Activated T-cell treated with anti-CD3 and anti-CD28 coated beads, Interleukin-2, amount 50 U/mL, for 4 hours (primary cell): ENCODE measurements around the gene TBX4. TPM values are rescaled to one million over a fixed set of nuclear protein-coding genes. Genes with fewer than 3 reads are reported as not detected.

ENCODE experiments used
- ATAC-seq, 2 donors: fragments of 200-7000 bp; cut with Tn5 transposase; one replicate each; pipeline ENCODE4 v1.10.0; 2021
- DNase-seq: peaks from one replicate; pipeline ENCODE4 v3.0.0-alpha.2; 2020
- H3K27me3 Mint-ChIP-seq: one replicate; pipeline ENCODE4 v1.8.0; 2021; ENCODE audit warnings: low read depth, mixed read lengths
- H3K36me3 Mint-ChIP-seq: one replicate; pipeline ENCODE4 v1.8.0; 2022; ENCODE audit warnings: mixed read lengths; ENCODE audit not compliant: insufficient read depth
- H3K4me1 Mint-ChIP-seq: one replicate; pipeline ENCODE4 v1.8.0; 2021; ENCODE audit warnings: low read depth, mixed read lengths
- H3K4me3 Mint-ChIP-seq: one replicate; pipeline ENCODE4 v1.8.0; 2021; ENCODE audit warnings: mild to moderate bottlenecking, moderate library complexity, mixed read lengths
- H3K9me3 Mint-ChIP-seq: one replicate; pipeline ENCODE4 v1.8.0; 2021; ENCODE audit warnings: mixed read lengths
- total RNA-seq, 3 donors: library from RNA; stranded (reverse); gene quantifications; one replicate each; pipeline ENCODE4 v1.2.1, GENCODE V29; 2021

Gene TBX4
- total RNA-seq, 3 donors from 2014 or later: not detected

DNA sequence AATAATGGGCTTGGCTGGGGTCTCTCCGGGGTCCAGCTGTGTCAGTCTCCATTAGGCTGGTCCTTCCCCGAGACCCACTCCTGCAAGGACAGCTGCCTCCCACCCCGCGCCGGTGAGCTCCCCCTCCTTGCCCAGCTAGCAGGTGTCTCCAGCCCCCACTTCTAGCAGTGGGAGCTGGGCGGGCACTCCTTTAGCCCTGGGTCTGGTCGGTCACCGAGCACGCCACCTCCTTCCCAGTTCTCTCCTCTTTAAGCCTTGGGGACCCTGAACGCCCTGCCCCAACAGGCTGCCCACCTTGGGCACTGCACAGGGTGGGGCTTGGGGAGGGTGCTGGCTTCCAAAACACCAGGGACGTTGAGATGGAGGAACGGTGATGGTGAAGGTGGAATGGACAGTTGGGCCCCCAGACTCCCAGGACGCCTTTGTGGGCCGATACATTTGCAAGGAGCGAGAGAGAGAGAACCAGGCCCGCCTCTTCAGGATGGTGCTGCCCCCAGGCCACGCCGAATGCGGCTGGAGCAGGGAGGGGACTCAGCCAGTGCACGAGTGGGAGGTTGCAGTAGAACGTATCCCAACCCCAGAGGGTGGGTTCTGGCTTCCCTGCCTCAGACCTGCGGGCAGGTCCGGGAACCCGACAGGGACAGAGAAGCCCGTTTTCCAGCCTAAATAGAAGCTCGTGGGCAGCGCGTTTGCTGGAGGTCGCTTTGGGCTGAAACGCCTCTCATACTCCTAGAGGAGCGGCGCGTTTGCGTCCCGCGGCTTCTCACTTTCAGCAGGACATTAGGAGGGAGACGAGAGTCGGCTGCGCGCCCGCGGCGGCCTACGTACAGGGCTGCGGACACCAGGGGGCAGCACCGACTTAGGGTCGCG is 41.8 kb upstream of the TBX4 start:
- H3K4me1 Mint-ChIP-seq: peaks cover 17% of the 10 kb centered on the region
- H3K36me3 Mint-ChIP-seq: no peaks in the 10 kb centered on the region
- ATAC-seq (peak; percentile 46 to 50), DNase-seq (peak; percentile 73)
- no peaks in the 10 kb centered on the region for H3K9me3 Mint-ChIP-seq
- peaks cover 43% of the 10 kb centered on the region for H3K27me3 Mint-ChIP-seq
- H3K4me3 Mint-ChIP-seq: peak overlapping the region; percentile 68

DNA sequence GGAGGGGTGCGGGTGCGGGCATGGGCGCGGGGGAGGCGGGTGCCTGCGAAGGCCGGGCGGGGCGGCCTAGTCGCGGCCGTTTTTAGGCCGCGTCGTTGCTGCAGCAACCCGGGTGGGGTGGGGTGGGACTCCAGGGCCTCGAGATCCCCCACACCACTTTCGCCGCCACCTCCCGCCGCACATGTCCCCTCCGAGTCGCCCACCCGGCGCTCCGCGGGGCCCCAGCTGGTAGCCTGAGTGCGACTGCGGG is 41.3 kb upstream of the TBX4 start:
- H3K27me3 Mint-ChIP-seq: peaks cover 42% of the 10 kb centered on the region
- H3K9me3 Mint-ChIP-seq: no peaks in the 10 kb centered on the region

DNA sequence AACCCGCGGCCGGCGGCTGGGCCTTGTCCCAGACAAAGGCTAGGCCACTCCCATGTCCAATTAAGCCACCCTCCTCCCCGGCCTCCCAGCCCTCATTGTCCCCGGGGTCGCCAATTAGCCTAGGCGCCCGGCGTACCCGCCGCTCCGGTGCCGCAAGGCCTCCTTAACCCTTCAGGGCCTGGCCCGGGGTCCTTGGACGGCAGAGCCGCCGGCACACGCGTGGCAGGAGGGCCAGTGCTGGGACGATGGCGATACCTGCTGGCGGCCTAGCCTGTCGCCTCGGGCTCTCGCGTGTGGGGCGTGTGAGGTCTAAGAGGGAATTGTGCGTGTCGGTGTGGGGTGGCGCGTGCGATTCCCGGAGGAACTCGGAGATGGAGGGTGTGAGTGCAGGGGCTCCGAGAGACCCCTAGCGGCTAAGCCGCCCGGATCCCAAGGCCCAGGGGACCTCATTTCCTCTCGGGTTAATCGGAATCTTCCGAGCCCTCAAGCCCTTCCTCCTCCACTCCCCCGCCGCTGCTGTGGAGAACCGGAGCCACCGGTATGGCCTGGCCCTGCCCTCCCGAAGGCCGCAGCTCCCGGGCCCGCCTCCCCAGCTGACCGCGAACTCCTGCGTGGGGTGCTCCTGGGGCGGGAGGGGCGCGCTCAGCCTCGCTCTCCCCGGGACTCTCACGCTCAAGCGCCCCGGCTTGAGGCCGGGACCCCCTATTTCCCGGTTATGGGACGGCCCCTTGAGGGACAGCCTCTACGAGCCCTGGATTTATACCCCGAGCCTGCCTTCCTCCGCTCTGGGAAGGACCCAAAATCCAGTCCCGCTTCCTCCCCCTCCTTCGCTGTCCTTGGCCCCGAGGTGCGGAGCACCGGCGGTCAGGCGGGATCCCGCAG is 40.7 kb upstream of the TBX4 start:
- ATAC-seq (peak; percentile 3 to 7), DNase-seq (no peak)
- peak overlapping the region; percentile 54 for H3K4me3 Mint-ChIP-seq
- no peaks in the 10 kb centered on the region for H3K36me3 Mint-ChIP-seq
- no peaks in the 10 kb centered on the region for H3K9me3 Mint-ChIP-seq
- H3K27me3 Mint-ChIP-seq: peaks cover 37% of the 10 kb centered on the region
- H3K4me1 Mint-ChIP-seq: peaks cover 17% of the 10 kb centered on the region

More for the DNA sequence above, 41.3 kb upstream of the TBX4 start:
- no peak for DNase-seq
- H3K4me3 Mint-ChIP-seq: no peak overlapping the region
- ATAC-seq: no peak
- H3K36me3 Mint-ChIP-seq: no peaks in the 10 kb centered on the region
- peaks cover 17% of the 10 kb centered on the region for H3K4me1 Mint-ChIP-seq

DNA sequence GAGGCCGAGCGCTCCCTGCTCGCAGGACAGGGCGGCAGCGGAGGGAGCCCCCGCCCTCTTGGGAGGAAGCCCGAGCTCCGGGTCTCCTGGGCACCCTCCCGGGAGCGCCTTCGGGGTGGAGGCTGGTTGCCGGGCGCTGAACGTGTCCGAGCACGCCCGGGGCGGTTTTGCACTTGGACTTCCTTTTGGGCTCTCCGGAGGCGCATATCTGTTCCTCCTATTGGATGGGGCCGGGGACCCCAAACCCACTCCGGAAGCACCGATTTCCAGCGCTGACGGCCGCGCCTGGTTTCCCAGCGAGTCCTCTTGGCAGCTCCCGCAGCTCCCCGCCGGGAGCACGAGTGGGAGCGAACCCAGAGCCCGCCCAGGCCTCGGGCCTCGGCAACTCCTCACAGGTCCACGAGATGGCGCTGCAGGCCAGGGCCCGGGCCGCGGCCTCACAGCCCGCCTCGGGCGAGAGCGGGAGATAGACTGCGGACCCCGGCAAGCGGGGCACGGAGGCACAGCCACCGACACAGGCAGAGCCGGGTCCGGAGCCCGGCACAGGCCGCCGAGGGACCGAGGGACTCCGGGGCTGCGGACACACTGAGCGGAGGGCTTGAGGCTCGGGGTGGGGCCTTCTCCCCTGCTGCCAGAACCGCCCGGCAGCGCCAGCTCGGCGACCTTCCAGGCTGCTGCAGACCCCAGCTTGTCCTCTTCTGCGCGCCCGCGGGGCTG is 39.9 kb upstream of the TBX4 start:
- DNase-seq: peak; percentile 74
- no peaks in the 10 kb centered on the region for H3K9me3 Mint-ChIP-seq
- peaks cover 33% of the 10 kb centered on the region for H3K27me3 Mint-ChIP-seq
- H3K4me3 Mint-ChIP-seq: peak overlapping the region; percentile 61
- H3K36me3 Mint-ChIP-seq: no peaks in the 10 kb centered on the region
- peaks cover 17% of the 10 kb centered on the region for H3K4me1 Mint-ChIP-seq
- ATAC-seq: peak; percentile 75 to 77

DNA sequence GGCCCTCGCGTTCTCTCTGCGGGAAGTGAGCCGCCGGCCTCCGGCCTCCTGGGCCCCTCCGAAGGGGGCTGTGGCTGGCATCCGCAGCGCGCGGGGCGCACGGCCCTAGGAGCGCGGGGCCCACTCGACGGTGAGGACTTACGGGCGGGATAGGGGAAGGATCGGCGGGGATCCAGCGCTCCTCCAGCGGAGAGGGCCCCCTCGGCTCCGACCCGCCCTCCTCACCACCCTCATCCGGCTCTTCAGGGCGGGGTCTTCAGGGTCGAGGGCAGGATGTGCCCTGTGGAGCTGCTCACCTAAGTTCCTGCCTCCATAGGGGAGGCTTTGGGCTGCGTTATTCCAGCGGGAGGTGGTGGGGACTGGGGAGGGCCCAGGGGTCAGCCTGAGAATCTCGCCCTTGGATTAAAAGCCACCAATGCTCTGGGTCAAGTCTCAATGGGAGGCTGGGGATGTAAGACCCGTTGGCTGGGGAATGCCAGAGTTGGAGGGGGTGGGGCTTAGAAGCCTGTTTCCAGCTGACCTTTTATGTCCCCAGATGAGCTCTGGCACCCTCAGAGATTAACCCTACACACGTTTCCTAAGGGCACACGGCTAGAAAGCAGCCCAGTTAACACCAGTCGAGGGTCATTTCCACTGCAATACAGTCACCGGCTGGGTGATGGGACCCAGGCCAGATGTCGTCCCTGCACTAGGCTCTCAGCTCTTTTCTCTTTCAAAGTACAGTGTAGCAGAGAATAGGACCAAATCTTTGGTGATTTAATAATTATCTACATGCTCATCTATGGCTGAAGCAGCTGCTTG is 39.2 kb upstream of the TBX4 start:
- Mint-ChIP-seq H3K36me3 (no peaks in the 10 kb centered on the region), H3K9me3 (no peaks in the 10 kb centered on the region), H3K27me3 (peaks cover 30% of the 10 kb centered on the region), H3K4me3 (peak overlapping the region; percentile 63), H3K4me1 (peaks cover 17% of the 10 kb centered on the region)
- DNase-seq: no peak
- peak in 1 of 2 donors; percentile 1 for ATAC-seq

DNA sequence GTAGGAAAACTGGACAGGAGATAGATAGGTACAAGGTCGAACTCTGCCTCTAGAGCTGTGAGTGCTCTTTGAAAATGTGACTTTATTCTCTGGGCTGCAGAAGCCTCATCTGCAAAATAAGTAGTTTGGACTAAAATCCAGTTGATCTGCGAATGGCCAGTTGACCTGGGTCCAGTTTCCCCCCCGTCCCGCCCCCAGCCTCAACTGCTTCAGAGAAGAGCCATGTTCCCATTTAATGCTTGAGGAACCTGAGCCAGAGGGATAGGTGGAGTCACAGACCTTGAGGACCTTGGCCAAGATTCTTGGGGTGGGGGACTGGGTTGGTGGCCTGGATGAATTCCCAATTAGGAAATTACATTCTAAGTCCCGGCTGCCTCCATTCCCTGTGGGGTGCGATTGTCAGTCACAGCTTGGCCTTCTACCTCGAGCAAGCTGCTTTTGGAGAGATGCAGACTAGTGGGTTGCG is 38.5 kb upstream of the TBX4 start:
- no peaks in the 10 kb centered on the region for H3K9me3 Mint-ChIP-seq
- no peak for ATAC-seq
- no peak overlapping the region for H3K4me3 Mint-ChIP-seq

DNA sequence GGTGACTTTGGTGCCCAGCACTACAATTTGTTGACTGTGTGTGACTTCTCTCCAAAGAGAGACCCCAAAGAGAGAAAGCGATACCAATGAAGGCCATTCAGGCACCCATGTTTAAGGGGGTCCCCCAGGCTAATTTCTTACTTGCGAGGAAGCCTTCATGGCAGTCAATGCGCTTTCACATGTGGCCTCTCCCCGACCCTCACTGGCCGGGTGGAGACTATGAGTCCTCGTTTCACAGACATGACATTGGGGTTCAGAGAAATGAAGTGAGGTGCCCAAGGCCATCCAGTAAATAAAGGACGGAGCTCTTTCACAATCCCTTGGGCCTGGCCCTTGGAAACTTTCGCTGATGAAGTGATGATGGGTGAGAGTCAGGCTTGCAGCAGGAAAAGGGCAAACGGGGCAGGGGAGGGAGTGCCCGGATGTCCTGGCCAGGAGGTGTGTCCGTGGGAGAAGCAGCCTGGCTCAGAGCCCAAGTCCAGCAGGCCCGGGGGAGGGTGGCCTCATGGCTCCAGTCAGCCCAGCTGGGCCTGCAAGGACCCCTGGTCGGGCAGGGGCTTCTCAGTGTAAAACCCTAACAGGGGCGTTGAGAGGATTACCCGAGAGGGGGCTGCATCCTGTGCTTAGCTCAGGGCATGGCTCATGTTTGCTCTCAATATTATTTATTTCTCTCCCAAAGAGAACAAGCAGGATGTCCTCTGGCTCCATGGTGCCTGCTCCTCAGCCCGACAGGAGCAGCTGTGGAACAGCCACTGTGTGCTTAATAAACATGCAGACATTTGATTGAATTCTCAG is 37.9 kb upstream of the TBX4 start:
- no peak overlapping the region for H3K4me3 Mint-ChIP-seq
- H3K36me3 Mint-ChIP-seq: no peaks in the 10 kb centered on the region
- ATAC-seq (no peak), DNase-seq (no peak)
- H3K9me3 Mint-ChIP-seq: no peaks in the 10 kb centered on the region
- H3K4me1 Mint-ChIP-seq: peaks cover 12% of the 10 kb centered on the region
- H3K27me3 Mint-ChIP-seq: peaks cover 26% of the 10 kb centered on the region

More for the DNA sequence above, 38.5 kb upstream of the TBX4 start:
- H3K36me3 Mint-ChIP-seq: no peaks in the 10 kb centered on the region
- no peak for DNase-seq
- peaks cover 14% of the 10 kb centered on the region for H3K4me1 Mint-ChIP-seq
- peaks cover 25% of the 10 kb centered on the region for H3K27me3 Mint-ChIP-seq

DNA sequence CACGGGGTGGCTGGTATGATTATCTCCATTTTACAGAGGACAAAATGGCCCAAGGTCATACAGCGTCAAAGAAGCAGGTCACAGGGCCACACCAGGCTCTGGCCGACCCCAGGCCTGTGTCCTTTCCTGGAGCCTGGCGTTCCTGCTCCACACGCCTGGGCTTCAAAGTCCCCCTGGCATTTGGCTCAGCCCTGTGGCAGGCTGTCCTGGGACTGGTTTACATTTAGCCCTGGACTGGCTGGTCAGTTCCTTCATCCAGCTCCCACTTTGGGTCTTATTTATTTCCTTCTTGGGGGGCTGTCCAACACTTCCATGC is 37.3 kb upstream of the TBX4 start:
- ATAC-seq: no peak
- Mint-ChIP-seq H3K27me3 (peaks cover 26% of the 10 kb centered on the region), H3K4me1 (peaks cover 10% of the 10 kb centered on the region), H3K9me3 (no peaks in the 10 kb centered on the region), H3K4me3 (no peak overlapping the region), H3K36me3 (no peaks in the 10 kb centered on the region)
- DNase-seq: no peak

DNA sequence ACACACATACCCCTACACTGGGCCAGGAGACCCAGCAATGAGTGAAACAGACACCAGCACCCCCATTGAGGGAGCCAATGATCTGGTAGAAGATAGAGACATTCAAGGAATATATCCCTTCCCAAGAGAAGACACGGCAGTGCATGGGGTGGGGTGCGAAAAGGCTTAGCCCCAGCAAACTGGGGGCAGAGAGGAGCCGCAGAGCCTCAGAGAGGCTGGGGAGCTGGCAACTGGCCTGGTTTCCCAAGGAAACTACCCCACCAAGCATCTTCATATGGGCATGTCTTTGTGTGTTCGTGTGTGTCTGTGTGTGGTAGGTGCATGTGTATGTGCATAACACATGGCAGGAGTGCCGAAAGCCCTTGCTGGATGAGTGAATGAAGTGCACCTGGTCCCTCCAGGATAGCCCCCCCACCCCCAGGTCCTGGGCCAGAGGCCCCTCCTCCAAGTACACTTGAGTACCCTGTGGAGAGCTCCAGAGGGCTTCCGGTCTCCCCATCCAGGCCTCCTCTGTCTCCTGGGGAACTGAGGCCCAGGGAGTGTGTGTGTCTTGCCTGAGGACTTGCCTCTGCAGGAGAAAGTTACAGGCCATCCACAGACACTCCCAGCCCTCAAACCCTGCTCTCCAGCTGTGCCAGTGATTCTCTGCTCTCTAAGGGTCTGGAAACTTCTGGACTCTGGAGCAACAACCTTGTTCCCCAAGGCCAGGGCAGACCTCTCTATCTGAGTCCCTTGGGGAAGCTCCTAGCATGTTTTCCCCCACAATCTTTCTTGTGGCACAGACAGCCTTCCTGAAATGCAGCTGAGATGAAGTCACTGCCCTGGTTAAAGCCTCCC is 36.6 kb upstream of the TBX4 start:
- Mint-ChIP-seq H3K27me3 (peaks cover 26% of the 10 kb centered on the region), H3K9me3 (no peaks in the 10 kb centered on the region), H3K4me1 (peaks cover 3% of the 10 kb centered on the region), H3K4me3 (no peak overlapping the region), H3K36me3 (no peaks in the 10 kb centered on the region)
- no peak for DNase-seq
- no peak for ATAC-seq

DNA sequence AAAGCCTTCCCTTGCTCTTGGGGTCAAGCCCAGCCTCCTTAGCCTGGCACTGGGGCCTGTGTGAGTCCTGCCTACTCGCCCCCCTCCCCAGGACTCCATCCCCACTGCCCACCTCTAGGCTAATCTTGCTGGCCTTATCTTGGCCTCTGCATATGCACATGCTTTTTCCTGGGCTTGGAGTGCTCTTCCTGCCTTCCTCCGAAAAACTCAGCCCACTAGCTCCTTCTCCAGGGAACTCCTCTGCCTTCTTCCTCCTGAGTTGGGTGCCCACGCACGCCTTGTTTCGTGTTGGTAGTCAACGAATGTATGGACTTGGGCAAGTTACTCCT is 36.0 kb upstream of the TBX4 start:
- H3K4me1 Mint-ChIP-seq: peaks cover 2% of the 10 kb centered on the region
- H3K4me3 Mint-ChIP-seq: no peak overlapping the region
- no peaks in the 10 kb centered on the region for H3K9me3 Mint-ChIP-seq
- H3K27me3 Mint-ChIP-seq: peaks cover 28% of the 10 kb centered on the region
- ATAC-seq (no peak), DNase-seq (no peak)
- H3K36me3 Mint-ChIP-seq: no peaks in the 10 kb centered on the region

DNA sequence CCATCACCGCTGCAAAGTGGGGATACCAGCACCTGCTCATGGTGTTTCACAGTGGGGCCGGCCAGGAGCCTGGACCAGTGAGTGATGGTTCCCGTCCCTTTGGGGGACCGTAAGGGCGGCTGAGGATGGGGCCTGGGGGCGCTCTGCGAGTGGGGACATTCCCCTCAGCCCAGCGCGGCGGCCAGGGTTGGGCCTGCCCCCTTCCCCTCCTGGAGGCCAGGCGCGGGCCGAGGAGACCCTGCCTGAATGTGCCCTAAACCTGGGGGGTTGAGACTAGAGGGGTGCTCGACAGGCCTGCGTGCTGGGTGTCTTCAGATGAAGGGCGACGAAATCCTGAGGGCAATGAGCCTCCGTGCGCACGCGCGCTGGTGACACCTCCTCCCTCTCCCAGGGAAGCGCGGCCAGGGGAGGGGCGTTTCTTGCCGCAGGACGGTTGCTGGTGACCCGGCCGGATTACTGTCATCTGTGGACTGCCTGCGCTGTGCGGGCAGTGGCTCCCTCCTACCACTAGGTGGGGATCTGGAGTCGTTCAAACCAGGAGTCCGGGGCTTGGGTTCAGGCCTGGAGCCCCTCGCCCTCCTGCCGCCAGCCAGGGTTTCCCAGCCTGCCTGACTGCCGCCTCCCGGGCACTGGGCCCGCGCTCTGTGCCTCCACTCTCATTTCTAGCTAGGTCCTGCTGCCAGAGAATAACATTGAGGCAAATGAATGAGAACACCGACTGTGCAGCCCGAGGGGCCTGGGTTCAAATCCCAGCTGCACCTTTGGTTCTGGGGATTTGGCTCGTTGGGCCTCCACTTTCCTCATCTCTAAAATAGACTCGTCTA is 35.5 kb upstream of the TBX4 start:
- Mint-ChIP-seq H3K9me3 (no peaks in the 10 kb centered on the region), H3K36me3 (no peaks in the 10 kb centered on the region), H3K27me3 (peaks cover 29% of the 10 kb centered on the region), H3K4me3 (no peak overlapping the region), H3K4me1 (no peaks in the 10 kb centered on the region)
- DNase-seq: peak; percentile 47
- peak; percentile 26 to 47 for ATAC-seq

DNA sequence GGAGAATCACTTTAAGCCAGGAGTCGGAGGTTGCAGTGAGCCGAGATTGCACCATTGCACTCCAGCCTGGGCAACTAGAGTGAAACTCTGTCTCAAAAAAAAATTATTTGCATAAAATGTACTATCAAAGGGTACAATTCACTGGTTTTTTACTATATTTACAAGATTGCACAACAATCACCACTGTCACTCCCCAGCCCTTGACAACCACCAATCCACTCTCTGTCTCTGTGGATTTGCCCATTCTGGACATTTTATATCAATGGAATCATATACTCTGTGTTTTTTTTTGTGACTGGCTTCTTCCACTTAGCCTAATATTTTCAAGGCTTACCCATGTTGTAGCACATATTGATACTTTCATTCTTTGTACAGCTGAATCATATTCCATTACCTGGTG is 33.8 kb upstream of the TBX4 start:
- no peaks in the 10 kb centered on the region for H3K9me3 Mint-ChIP-seq
- no peaks in the 10 kb centered on the region for H3K36me3 Mint-ChIP-seq
- H3K4me1 Mint-ChIP-seq: no peaks in the 10 kb centered on the region
- peaks cover 39% of the 10 kb centered on the region for H3K27me3 Mint-ChIP-seq
- H3K4me3 Mint-ChIP-seq: no peak overlapping the region
- ATAC-seq (no peak), DNase-seq (no peak)
